ENCODE results near the gene TBC1D21.
A peak's percentile ranks its signal among the peaks of the same experiment; 100 is the strongest.

Gene TBC1D21

GRCh38 chr15:73891328-73892315 is 18.3 kb downstream of the TBC1D21 start:
- no peak for DNase-seq

GRCh38 chr15:73892446-73893226 is 19.3 kb downstream of the TBC1D21 start:
- no peak for DNase-seq

GRCh38 chr15:73894133-73894814 is 20.9 kb downstream of the TBC1D21 start:
- no peak for DNase-seq

- no peak for DNase-seq
These were observed 24.3 kb downstream of the TBC1D21 start for GRCh38 chr15:73897441-73898261.

GRCh38 chr15:73899197-73900094 is 26.1 kb downstream of the TBC1D21 start:
- DNase-seq = no peak

- no peak for DNase-seq
These were observed 26.8 kb downstream of the TBC1D21 start for GRCh38 chr15:73900095-73900712.

- DNase-seq = no peak
These were observed 27.9 kb downstream of the TBC1D21 start for GRCh38 chr15:73901126-73901810.

GRCh38 chr15:73902121-73903020 is 29.0 kb downstream of the TBC1D21 start:
- DNase-seq = no peak

GRCh38 chr15:73904026-73904815 is 30.9 kb downstream of the TBC1D21 start:
- no peak for DNase-seq

- no peak for DNase-seq
These were observed 32.0 kb downstream of the TBC1D21 start for GRCh38 chr15:73905225-73905827.

- DNase-seq = no peak
These were observed 33.1 kb downstream of the TBC1D21 start for GRCh38 chr15:73906346-73907034.

GRCh38 chr15:73907035-73907408 is 33.7 kb downstream of the TBC1D21 start:
- DNase-seq = no peak

- DNase-seq = peak; percentile 4
These were observed 34.9 kb downstream of the TBC1D21 start for GRCh38 chr15:73908030-73908821.

- DNase-seq = no peak
These were observed 35.4 kb downstream of the TBC1D21 start for GRCh38 chr15:73908822-73909122.

GRCh38 chr15:73909651-73910050 is 36.3 kb downstream of the TBC1D21 start:
- DNase-seq = no peak

GRCh38 chr15:73910522-73911303 is 37.3 kb downstream of the TBC1D21 start:
- DNase-seq = no peak
